GM12865 (cell line): Measurements from ENCODE around the gene CPNE7.

Source experiments
- DNase-seq: peaks from one replicate; pipeline ENCODE4 v3.0.0; 2010; ENCODE audit warnings: low read depth
- H3K4me3 ChIP-seq: 2 replicates; pipeline ENCODE4 v1.5.1; 2011; ENCODE audit warnings: mild to moderate bottlenecking, low read depth, low read length, control low read depth
- TF ChIP-seq, protein P1 (sequence below): IDR thresholded peaks from 2 replicates; pipeline ENCODE4 v1.5.1; 2011; ENCODE audit warnings: low read length, control low read depth, low read depth, inconsistent platforms; ENCODE audit not compliant: insufficient read depth; ENCODE audit errors: missing control alignments

CPNE7 gene

DNA sequence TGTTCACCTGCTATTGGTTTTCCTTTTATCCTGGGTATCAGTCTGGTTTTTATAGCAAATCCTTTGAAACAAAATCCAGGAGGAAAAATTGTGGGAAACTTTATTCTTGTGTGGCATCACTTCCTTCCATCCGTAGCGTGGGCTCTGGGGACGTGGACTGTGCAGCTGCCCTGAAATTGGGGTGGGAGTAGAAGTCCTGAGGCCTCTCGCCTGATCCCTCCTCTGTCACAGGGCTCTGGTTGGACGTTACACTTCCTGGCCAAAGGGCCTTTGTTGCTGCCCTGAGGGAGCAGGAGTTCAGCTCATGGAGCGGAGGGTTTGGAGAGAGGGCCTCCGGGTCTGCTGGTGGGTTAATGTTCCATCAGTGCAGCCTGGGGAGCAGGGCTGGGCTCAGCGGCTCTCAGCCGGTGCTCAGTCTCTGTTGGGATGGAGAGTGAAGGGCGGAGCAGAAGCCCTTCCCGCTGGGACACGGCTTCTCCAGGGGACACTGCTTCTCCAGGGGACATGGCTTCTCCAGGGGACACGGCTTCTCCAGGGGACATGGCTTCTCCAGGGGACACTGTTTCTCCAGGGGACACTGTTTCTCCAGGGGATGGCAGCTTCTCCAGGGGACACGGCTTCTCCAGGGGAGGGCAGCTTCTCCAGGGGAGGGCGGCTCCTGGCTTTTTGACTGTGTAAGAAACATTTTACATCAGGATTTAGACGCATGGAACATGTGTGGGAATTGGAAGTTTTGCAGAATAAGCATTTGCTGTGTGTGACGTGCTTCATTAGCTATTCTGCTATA is 30.3 kb upstream of the CPNE7 start:
- DNase-seq = no peak
- H3K4me3 ChIP-seq = no peak overlapping the region
- TF ChIP-seq, protein P1, sequence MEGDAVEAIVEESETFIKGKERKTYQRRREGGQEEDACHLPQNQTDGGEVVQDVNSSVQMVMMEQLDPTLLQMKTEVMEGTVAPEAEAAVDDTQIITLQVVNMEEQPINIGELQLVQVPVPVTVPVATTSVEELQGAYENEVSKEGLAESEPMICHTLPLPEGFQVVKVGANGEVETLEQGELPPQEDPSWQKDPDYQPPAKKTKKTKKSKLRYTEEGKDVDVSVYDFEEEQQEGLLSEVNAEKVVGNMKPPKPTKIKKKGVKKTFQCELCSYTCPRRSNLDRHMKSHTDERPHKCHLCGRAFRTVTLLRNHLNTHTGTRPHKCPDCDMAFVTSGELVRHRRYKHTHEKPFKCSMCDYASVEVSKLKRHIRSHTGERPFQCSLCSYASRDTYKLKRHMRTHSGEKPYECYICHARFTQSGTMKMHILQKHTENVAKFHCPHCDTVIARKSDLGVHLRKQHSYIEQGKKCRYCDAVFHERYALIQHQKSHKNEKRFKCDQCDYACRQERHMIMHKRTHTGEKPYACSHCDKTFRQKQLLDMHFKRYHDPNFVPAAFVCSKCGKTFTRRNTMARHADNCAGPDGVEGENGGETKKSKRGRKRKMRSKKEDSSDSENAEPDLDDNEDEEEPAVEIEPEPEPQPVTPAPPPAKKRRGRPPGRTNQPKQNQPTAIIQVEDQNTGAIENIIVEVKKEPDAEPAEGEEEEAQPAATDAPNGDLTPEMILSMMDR = no peak

DNA sequence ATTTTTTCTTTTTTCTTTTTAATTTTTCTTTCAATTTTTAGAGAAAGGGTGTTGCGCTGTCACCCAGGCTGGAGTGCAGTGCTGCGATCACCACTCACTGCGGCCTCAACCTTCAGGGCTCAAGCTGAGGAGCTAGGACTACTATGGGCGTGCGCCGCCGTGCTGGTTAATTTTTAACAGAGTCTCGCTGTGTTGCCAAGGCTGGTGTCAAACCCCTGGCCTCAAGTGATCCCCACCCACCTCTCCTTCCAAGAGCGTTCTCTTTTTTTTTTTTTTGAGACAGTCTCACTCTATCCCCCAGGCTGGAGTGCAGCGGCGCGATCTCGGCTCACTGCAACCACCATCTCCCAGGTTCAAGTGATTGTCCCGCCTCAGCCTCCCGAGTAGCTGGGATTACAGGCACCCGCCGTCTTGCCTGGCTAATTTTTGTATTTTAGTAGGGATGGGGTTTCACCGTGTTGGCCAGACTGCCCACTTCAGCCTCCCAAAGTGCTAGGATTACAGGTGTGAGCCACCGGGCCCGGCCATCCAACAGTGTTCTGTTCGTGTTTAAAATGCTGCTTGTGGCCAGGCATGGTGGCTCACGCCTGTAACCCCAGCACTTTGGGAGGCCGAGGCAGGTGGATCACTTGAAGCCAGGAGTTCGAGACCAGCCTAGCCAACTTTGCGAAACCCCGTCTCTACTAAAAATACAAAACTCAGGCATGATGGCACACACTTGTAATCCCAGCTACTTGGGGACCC is 29.6 kb upstream of the CPNE7 start:
- H3K4me3 ChIP-seq = no peak overlapping the region
- TF ChIP-seq, protein P1 = no peak
- no peak for DNase-seq

DNA sequence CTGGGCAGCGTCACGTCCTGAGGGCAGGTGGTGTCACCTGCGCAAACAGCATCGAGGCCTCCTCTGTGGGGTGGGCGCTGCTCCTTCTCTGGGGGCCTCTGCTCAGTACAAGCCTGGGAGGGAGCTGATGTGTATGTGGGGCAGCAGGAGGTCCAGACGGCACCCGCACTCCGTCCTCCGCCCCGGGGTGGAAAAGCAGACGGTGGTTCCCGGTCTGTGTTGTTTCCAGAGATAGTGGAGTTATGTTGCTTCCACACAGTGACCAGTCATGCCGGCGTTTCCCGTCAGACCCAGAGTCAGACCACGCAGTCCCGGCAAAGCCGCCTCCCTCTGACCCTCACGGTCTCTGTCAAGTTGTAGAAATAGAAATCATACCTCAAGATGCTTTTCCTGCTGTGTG is 28.8 kb upstream of the CPNE7 start:
- no peak for DNase-seq
- H3K4me3 ChIP-seq = no peak overlapping the region
- TF ChIP-seq, protein P1 = no peak

DNA sequence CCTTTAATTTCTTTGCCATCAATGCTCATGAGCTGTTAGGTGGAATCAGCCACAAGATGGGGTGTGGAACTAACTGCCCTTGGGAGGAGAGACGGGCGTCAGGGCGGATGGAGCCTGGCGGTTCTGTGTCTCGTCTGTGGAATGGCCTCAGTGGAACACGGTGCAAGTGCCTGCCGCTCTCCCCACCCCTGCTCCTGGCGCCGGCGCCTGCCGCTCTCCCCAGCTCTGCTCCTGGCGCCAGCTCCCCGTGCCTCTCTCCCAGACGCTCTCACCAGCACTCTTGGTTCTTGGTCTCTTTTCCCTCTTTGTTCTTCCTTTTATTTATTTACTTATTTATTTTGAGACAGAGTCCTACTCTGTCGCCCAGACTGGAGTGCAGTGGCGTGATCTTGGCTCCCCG is 28.3 kb upstream of the CPNE7 start:
- no peak overlapping the region for H3K4me3 ChIP-seq
- TF ChIP-seq, protein P1 = no peak

DNA sequence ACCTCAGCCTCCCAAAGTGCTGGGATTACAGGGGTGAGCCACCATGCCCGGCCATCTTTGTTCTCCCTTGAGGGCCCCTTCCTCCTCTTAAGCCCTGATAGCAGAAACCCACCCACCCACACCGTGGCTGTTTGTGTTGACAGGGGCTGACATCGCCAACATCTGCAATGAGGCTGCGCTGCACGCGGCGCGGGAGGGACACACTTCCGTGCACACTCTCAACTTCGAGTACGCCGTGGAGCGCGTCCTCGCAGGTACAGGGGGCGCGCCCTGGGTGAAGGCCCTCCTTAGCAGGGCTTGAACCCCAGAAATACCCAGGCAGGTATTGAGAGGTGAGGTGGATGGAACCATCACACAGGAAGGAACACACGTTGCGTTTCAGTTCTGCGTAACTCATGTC is 27.7 kb upstream of the CPNE7 start:
- TF ChIP-seq, protein P1 = no peak
- H3K4me3 ChIP-seq = no peak overlapping the region
- DNase-seq = no peak

More for the DNA sequence above, 28.3 kb upstream of the CPNE7 start:
- no peak for DNase-seq

DNA sequence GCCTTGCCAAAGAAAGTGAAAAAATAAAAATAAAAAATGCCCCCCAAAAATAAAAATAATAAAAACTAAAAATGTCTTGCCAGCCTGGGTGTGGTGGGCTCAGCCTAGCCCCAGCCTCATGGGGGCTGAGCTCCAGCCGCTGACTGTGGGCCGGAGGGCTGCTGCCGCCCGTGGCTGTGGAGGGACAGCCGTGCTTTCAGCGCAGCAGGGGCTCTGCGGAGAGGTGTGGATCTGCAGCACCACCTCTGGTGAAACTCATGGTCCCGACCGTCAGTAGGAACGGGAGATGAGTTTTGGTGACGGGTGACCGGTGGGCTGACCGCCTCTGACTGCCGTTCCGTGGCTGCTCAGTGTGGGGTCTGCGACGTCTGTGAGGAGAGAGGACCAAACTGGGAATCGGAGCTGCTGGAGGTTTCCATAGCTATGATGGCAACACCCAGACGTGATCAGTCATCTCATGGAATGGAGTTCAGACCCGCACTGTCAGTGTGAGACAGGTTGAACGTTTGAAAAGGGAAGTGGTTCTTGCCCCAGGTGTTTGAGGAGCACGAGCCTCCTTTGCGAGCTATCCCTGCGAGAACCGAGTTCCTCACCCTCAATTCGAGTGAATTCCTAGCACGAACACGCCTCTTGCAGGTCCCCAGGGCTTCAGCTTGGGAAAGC is 27.1 kb upstream of the CPNE7 start:
- no peak for DNase-seq
- TF ChIP-seq, protein P1 = no peak
- no peak overlapping the region for H3K4me3 ChIP-seq
